Esophagus muscularis mucosa (tissue), 4 donors: ENCODE data around the gene ITPR1. TPM values are rescaled to one million over a fixed set of nuclear protein-coding genes. Genes with fewer than 3 reads are reported as not detected.

Source experiments
- DNase-seq: peaks from one replicate; pipeline ENCODE4 v3.0.0-alpha.2; 2017; ENCODE audit errors: extremely low spot score
- H3K27ac ChIP-seq, 4 donors: fragments of 200-600 bp; sonication (generic); replicated peaks in 1 of 4; 1 replicate in 3 of 4; 2 replicates in 1 of 4; pipeline ENCODE4 v1.5.1; 2016 to 2019; ENCODE audit warnings: mild to moderate bottlenecking in 1 of 4
- H3K27me3 ChIP-seq, 4 donors: fragments of 200-600 bp; sonication (generic); one replicate each; pipeline versions ENCODE4 v1.5.1 to v1.6.0; 2016 to 2019
- H3K36me3 ChIP-seq, 4 donors: fragments of 200-600 bp; sonication (generic); one replicate each; pipeline ENCODE4 v1.5.1; 2016 to 2019
- H3K4me1 ChIP-seq, 4 donors: fragments of 200-600 bp; sonication (generic); one replicate each; pipeline ENCODE4 v1.5.1; 2016 to 2019
- H3K4me3 ChIP-seq, 4 donors: fragments of 200-600 bp; sonication (generic); 1 replicate in 2 of 4; 2 replicates in 2 of 4; pipeline ENCODE4 v1.5.1; 2016 to 2019; ENCODE audit warnings: mild to moderate bottlenecking in 4 of 4, moderate library complexity in 1 of 4
- H3K9me3 ChIP-seq, 4 donors: fragments of 200-600 bp; sonication (generic); 1 replicate in 3 of 4; 2 replicates in 1 of 4; pipeline ENCODE4 v1.5.1; 2016 to 2019
- CTCF ChIP-seq, 3 experiments: fragments of 200-600 bp in 2 of 3; fragments of 450-650 bp in 1 of 3; sonication (generic) in 2 of 3; IDR thresholded peaks; one replicate each; pipeline ENCODE4 v1.5.1; 2017 to 2019; ENCODE audit warnings: antibody characterized with exemption in 3 of 3, mild to moderate bottlenecking in 2 of 3, moderate library complexity in 1 of 3
- EP300 ChIP-seq: sonication (generic); formaldehyde crosslinking; IDR thresholded peaks from one replicate; pipeline ENCODE4 v1.6.1; 2017; ENCODE audit warnings: antibody characterized with exemption
- POLR2A ChIP-seq: fragments of 450-650 bp; IDR thresholded peaks from one replicate; pipeline ENCODE4 v1.6.1; 2017; ENCODE audit warnings: antibody characterized with exemption, moderate library complexity, mild to moderate bottlenecking, low read depth
- POLR2AphosphoS5 ChIP-seq, 2 donors: sonication (generic); formaldehyde crosslinking; IDR thresholded peaks; one replicate each; pipeline ENCODE4 v1.6.1; 2017; ENCODE audit warnings: antibody characterized with exemption in 2 of 2
- WGBS: methylation state at CpG from one replicate; pipeline ENCODE4 v1.1.5; 2018; 5-methylcytosine and 5-hydroxymethylcytosine counted together
- intact Hi-C: fragments of 100-400 bp; cut with DNase I; formaldehyde crosslinking; loops from one replicate; pipeline ENCODE4 v1.15.1; 2023
- total RNA-seq, 4 donors: library from RNA; depleted of rRNA; stranded (reverse); fragments of >200 nt; gene quantifications; one replicate each; pipeline versions ENCODE4 v1.1.0 to v1.2.1, GENCODE V29; 2016

ITPR1 gene
- total RNA-seq, 4 donors from 2014 or later, result 204 to 271 (median 222) TPM

DNA sequence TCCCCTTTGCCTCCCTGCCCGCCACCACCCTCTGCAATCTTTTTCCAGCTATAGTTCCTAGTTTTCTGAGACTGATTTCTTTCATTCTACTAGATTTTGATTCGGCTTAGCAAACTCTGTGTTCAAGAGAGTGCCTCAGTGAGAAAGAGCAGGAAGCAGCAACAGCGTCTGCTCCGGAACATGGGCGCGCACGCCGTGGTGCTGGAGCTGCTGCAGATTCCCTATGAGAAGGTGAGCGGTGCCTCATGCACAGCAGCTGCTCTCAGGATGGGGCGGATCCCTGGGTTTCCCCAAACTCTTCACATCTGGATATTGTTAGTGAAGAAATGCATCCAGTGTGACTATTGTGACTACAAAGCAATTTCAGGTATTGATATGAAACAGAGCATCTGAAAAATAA lies 191.8 kb downstream of the ITPR1 start:
- intact Hi-C loops, result no loop called here
- WGBS, result 97% methylated on average over 10 of the region's 10 CpGs
- no peak for DNase-seq
- TF ChIP-seq POLR2AphosphoS5 (IDR thresholded peaks at IDR 0.05), result no peak
- no peak for TF ChIP-seq CTCF (IDR thresholded peaks at IDR 0.05)
- TF ChIP-seq POLR2A, result no peak
- no peak for TF ChIP-seq EP300
- H3K36me3 ChIP-seq, result peaks cover 52 to 92% (median 71%) of the 10 kb centered on the region in 4 donors
- peaks cover 0 to 23% (median 18%) of the 10 kb centered on the region in 4 donors for H3K4me1 ChIP-seq
- H3K4me3 ChIP-seq, result no peak overlapping the region
- H3K9me3 ChIP-seq, result no peaks in the 10 kb centered on the region
- H3K27me3 ChIP-seq, result no peaks in the 10 kb centered on the region
- H3K27ac ChIP-seq, result no peak overlapping the region

- no peaks in the 10 kb centered on the region for H3K9me3 ChIP-seq
- H3K4me3 ChIP-seq, result no peak overlapping the region
- H3K4me1 ChIP-seq, result peaks cover 0 to 14% (median 9%) of the 10 kb centered on the region in 4 donors
- H3K27me3 ChIP-seq, result no peaks in the 10 kb centered on the region
- no peak for TF ChIP-seq POLR2AphosphoS5 (IDR thresholded peaks at IDR 0.05)
- TF ChIP-seq POLR2A, result no peak
- TF ChIP-seq EP300, result no peak
- no peak for TF ChIP-seq CTCF (IDR thresholded peaks at IDR 0.05)
- intact Hi-C loops, result no loop called here
- WGBS, result 88% methylated on average over 10 of the region's 10 CpGs
- peaks cover 54 to 93% (median 75%) of the 10 kb centered on the region in 4 donors for H3K36me3 ChIP-seq
- H3K27ac ChIP-seq, result peak overlapping the region in 1 of 4 donors; percentile 41
- no peak for DNase-seq
These were observed 192.7 kb downstream of the ITPR1 start for GRCh38 chr3:4685673-4686345.

GRCh38 chr3:4686619-4687018 lies 193.5 kb downstream of the ITPR1 start:
- Histone ChIP-seq H3K4me3 (no peak overlapping the region), H3K27ac (peak overlapping the region in 2 of 4 donors; percentile 33 to 41), H3K36me3 (peaks cover 54 to 98% (median 78%) of the 10 kb centered on the region in 4 donors), H3K27me3 (no peaks in the 10 kb centered on the region), H3K4me1 (peaks cover 0 to 8% (median 4%) of the 10 kb centered on the region in 4 donors), H3K9me3 (no peaks in the 10 kb centered on the region)
- intact Hi-C loops, result no loop called here
- TF ChIP-seq CTCF (IDR thresholded peaks at IDR 0.05) (no peak), POLR2AphosphoS5 (IDR thresholded peaks at IDR 0.05) (no peak), EP300 (no peak), POLR2A (no peak)
- DNase-seq, result no peak
- 76% methylated on average over 4 of the region's 4 CpGs for WGBS

- H3K27me3 ChIP-seq, result no peaks in the 10 kb centered on the region
- TF ChIP-seq CTCF (IDR thresholded peaks at IDR 0.05), result no peak
- no peak for TF ChIP-seq POLR2A
- no peak for TF ChIP-seq POLR2AphosphoS5 (IDR thresholded peaks at IDR 0.05)
- TF ChIP-seq EP300, result no peak
- DNase-seq, result no peak
- 58% methylated on average over 4 of the region's 4 CpGs for WGBS
- H3K27ac ChIP-seq, result peak overlapping the region in 3 of 4 donors; percentile 1 to 41 (median 33)
- H3K36me3 ChIP-seq, result peaks cover 54 to 100% (median 82%) of the 10 kb centered on the region in 4 donors
- intact Hi-C loops, result no loop called here
- peaks cover 0 to 8% (median 4%) of the 10 kb centered on the region in 4 donors for H3K4me1 ChIP-seq
- no peaks in the 10 kb centered on the region for H3K9me3 ChIP-seq
- no peak overlapping the region for H3K4me3 ChIP-seq
These were observed 194.0 kb downstream of the ITPR1 start for GRCh38 chr3:4687167-4687566.
